GM12878 (cell line): ENCODE data around the gene NUDCD3.

Experiments used
- EZH2 ChIP-seq: IDR thresholded peaks from 2 replicates; pipeline ENCODE4 v1.6.1; 2012; ENCODE audit warnings: low read depth, mild to moderate bottlenecking, control low read depth, inconsistent platforms, low read length, borderline replicate concordance; ENCODE audit not compliant: control insufficient read depth
- HDAC2 ChIP-seq: fragments of 200-600 bp; sonication (generic); IDR thresholded peaks from 2 replicates; pipeline ENCODE4 v1.6.1; 2017
- KAT2A ChIP-seq: conservative IDR thresholded peaks from 2 replicates; pipeline ENCODE4 v1.6.1; 2011; ENCODE audit warnings: low read depth, low read length; ENCODE audit not compliant: control insufficient read depth
- MTA2 ChIP-seq: fragments of 450-650 bp; IDR thresholded peaks from 2 replicates; pipeline ENCODE4 v1.6.1; 2016; ENCODE audit warnings: low read depth, mild to moderate bottlenecking, moderate library complexity
- POLR2A ChIP-seq: IDR thresholded peaks from 2 replicates; pipeline ENCODE4 v1.6.1; 2011; ENCODE audit warnings: low read depth, mild to moderate bottlenecking, low read length
- SMAD1 ChIP-seq: fragments of 450-650 bp; IDR thresholded peaks from 2 replicates; pipeline ENCODE4 v1.6.1; 2018; ENCODE audit warnings: mild to moderate bottlenecking, low read depth; ENCODE audit not compliant: partially characterized antibody
- SMC3 ChIP-seq: IDR thresholded peaks from 2 replicates; pipeline ENCODE4 v1.6.1; 2011; ENCODE audit warnings: low read length, improper control_type of control experiment, borderline replicate concordance
- TAF1 ChIP-seq: IDR thresholded peaks from 2 replicates; pipeline ENCODE4 v1.6.1; 2011; ENCODE audit warnings: mild to moderate bottlenecking, low read depth, low read length, borderline replicate concordance
- TF ChIP-seq, protein P1 (sequence below), 3 experiments: IDR thresholded peaks in 2 of 3; conservative IDR thresholded peaks in 1 of 3; 2 replicates each; pipeline ENCODE4 v1.5.1; 2011; ENCODE audit warnings: low read depth in 3 of 3, low read length in 3 of 3, mild to moderate bottlenecking in 3 of 3, control low read depth in 2 of 3, moderate library complexity in 2 of 3, inconsistent platforms in 1 of 3, mixed read lengths in 1 of 3; ENCODE audit not compliant: control insufficient read depth in 2 of 3, insufficient read depth in 1 of 3; ENCODE audit errors: extremely low read depth in 1 of 3
- TF ChIP-seq, protein P2 (sequence below): fragments of 450-650 bp; IDR thresholded peaks from 2 replicates; pipeline ENCODE4 v1.6.1; 2016; ENCODE audit warnings: mild to moderate bottlenecking
- TF ChIP-seq, protein P3 (sequence below): IDR thresholded peaks from 2 replicates; pipeline ENCODE4 v1.6.1; 2012; ENCODE audit warnings: low read depth, low read length, improper control_type of control experiment
- TF ChIP-seq, protein P4 (sequence below): fragments of 450-650 bp; IDR thresholded peaks from 2 replicates; pipeline ENCODE4 v1.6.1; 2018; ENCODE audit warnings: mild to moderate bottlenecking, low read depth, moderate library complexity; ENCODE audit not compliant: partially characterized antibody
- TF ChIP-seq, protein P5 (sequence below): IDR thresholded peaks from 2 replicates; pipeline ENCODE4 v1.6.1; 2011; ENCODE audit warnings: low read depth, mild to moderate bottlenecking, low read length, moderate library complexity, borderline replicate concordance; ENCODE audit errors: extremely low read depth

DNA sequence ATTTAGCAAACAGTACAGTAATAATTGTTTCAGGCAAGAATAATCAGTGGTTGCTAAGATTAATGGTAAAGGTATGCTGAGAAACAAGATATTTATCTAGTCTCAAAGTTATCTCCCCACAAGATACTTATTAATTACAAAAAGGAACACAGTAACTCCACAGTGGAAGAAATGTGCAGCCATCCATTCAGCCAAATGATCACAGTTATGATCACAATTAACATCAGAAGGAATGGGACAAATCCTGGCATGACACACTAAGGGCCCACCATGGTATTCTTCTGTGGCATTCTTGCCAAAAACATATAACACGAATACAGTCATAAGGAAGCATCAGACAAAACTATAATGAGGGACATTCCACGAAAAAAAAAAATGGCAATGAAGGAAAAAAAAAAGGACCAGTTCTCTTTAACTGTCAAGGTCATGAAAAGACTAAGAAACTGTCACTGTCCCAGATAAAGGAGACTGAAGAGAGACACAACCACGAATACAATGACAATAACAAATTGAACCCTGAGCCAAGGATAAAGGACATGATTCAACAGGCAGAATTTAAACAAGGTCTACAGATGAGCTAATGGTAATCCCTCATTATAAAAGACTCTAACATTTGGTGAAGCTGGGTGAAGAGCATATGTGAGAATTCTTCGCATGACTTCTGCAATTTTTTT, 20.9 kb downstream of the NUDCD3 start:
- TF ChIP-seq, protein P1, sequence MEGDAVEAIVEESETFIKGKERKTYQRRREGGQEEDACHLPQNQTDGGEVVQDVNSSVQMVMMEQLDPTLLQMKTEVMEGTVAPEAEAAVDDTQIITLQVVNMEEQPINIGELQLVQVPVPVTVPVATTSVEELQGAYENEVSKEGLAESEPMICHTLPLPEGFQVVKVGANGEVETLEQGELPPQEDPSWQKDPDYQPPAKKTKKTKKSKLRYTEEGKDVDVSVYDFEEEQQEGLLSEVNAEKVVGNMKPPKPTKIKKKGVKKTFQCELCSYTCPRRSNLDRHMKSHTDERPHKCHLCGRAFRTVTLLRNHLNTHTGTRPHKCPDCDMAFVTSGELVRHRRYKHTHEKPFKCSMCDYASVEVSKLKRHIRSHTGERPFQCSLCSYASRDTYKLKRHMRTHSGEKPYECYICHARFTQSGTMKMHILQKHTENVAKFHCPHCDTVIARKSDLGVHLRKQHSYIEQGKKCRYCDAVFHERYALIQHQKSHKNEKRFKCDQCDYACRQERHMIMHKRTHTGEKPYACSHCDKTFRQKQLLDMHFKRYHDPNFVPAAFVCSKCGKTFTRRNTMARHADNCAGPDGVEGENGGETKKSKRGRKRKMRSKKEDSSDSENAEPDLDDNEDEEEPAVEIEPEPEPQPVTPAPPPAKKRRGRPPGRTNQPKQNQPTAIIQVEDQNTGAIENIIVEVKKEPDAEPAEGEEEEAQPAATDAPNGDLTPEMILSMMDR (IDR thresholded peaks at IDR 0.05 in 2 of 3, conservative IDR thresholded peaks at IDR 0.05 in 1 of 3; ENCODE audit: control insufficient read depth in 2 of 3, extremely low read depth in 1 of 3, insufficient read depth in 1 of 3, low read depth in 3 of 3, low read length in 3 of 3), result no peak
- TF ChIP-seq, protein P2, sequence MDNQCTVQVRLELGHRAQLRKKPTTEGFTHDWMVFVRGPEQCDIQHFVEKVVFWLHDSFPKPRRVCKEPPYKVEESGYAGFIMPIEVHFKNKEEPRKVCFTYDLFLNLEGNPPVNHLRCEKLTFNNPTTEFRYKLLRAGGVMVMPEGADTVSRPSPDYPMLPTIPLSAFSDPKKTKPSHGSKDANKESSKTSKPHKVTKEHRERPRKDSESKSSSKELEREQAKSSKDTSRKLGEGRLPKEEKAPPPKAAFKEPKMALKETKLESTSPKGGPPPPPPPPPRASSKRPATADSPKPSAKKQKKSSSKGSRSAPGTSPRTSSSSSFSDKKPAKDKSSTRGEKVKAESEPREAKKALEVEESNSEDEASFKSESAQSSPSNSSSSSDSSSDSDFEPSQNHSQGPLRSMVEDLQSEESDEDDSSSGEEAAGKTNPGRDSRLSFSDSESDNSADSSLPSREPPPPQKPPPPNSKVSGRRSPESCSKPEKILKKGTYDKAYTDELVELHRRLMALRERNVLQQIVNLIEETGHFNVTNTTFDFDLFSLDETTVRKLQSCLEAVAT, result no peak
- TF ChIP-seq HDAC2, result no peak
- TF ChIP-seq TAF1, result no peak
- TF ChIP-seq EZH2, result no peak
- TF ChIP-seq, protein P3, sequence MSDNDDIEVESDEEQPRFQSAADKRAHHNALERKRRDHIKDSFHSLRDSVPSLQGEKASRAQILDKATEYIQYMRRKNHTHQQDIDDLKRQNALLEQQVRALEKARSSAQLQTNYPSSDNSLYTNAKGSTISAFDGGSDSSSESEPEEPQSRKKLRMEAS, result no peak
- TF ChIP-seq, protein P4, sequence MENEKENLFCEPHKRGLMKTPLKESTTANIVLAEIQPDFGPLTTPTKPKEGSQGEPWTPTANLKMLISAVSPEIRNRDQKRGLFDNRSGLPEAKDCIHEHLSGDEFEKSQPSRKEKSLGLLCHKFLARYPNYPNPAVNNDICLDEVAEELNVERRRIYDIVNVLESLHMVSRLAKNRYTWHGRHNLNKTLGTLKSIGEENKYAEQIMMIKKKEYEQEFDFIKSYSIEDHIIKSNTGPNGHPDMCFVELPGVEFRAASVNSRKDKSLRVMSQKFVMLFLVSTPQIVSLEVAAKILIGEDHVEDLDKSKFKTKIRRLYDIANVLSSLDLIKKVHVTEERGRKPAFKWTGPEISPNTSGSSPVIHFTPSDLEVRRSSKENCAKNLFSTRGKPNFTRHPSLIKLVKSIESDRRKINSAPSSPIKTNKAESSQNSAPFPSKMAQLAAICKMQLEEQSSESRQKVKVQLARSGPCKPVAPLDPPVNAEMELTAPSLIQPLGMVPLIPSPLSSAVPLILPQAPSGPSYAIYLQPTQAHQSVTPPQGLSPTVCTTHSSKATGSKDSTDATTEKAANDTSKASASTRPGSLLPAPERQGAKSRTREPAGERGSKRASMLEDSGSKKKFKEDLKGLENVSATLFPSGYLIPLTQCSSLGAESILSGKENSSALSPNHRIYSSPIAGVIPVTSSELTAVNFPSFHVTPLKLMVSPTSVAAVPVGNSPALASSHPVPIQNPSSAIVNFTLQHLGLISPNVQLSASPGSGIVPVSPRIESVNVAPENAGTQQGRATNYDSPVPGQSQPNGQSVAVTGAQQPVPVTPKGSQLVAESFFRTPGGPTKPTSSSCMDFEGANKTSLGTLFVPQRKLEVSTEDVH, result no peak
- TF ChIP-seq KAT2A, result no peak
- TF ChIP-seq, protein P5, sequence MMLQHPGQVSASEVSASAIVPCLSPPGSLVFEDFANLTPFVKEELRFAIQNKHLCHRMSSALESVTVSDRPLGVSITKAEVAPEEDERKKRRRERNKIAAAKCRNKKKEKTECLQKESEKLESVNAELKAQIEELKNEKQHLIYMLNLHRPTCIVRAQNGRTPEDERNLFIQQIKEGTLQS, result no peak
- no peak for TF ChIP-seq POLR2A
- no peak for TF ChIP-seq MTA2
- TF ChIP-seq SMAD1, result no peak
- no peak for TF ChIP-seq SMC3
